Keratinocyte (primary cell): ENCODE measurements around the gene PLCL2. TPM values are rescaled to one million over a fixed set of nuclear protein-coding genes. Genes with fewer than 3 reads are reported as not detected.

Experiments
- DNase-seq: peaks from one replicate; pipeline ENCODE4 v3.0.0-alpha.2; 2011; ENCODE audit warnings: low read depth, missing footprints, low spot score
- FAIRE-seq: peaks from 2 replicates; lab custom pipeline; 2011; peaks lifted over from hg19 to GRCh38; lab: Jason Lieb, UNC
- H2AFZ ChIP-seq: 2 replicates; pipeline ENCODE4 v1.6.0; 2012; ENCODE audit warnings: low read length, control low read depth, inconsistent platforms; ENCODE audit not compliant: control insufficient read depth
- H3K27ac ChIP-seq: 2 replicates; pipeline ENCODE4 v1.5.1; 2011; ENCODE audit warnings: low read length; ENCODE audit not compliant: control insufficient read depth, insufficient read depth
- H3K27me3 ChIP-seq: 3 replicates; pipeline ENCODE4 v1.6.0; 2011; ENCODE audit warnings: low read length; ENCODE audit not compliant: control insufficient read depth, insufficient read depth; ENCODE audit errors: extremely low read depth
- H3K36me3 ChIP-seq, 2 experiments: 2 replicates in 1 of 2; 3 replicates in 1 of 2; pipeline ENCODE4 v1.5.1; 2011; ENCODE audit warnings: low read length in 2 of 2, mild to moderate bottlenecking in 1 of 2; ENCODE audit not compliant: control insufficient read depth in 2 of 2, insufficient read depth in 2 of 2; ENCODE audit errors: extremely low read depth in 1 of 2
- H3K4me1 ChIP-seq: 3 replicates; pipeline ENCODE4 v1.5.1; 2011; ENCODE audit warnings: low read length; ENCODE audit not compliant: control insufficient read depth, insufficient read depth; ENCODE audit errors: extremely low read depth
- H3K4me2 ChIP-seq: 3 replicates; pipeline ENCODE4 v1.6.0; 2011; ENCODE audit warnings: low read depth, low read length; ENCODE audit not compliant: control insufficient read depth, insufficient read depth; ENCODE audit errors: extremely low read depth
- H3K4me3 ChIP-seq, 3 experiments: fragments of 200-600 bp in 1 of 3; sonication (generic) in 1 of 3; 2 replicates in 2 of 3; 3 replicates in 1 of 3; pipeline ENCODE4 v1.5.1; 2011 to 2016; ENCODE audit warnings: low read length in 3 of 3, mild to moderate bottlenecking in 3 of 3, control low read depth in 2 of 3, inconsistent platforms in 1 of 3, low read depth in 1 of 3, mixed read lengths in 1 of 3, mixed run types in 1 of 3, moderate library complexity in 1 of 3; ENCODE audit not compliant: control insufficient read depth in 2 of 3, insufficient read depth in 2 of 3; ENCODE audit errors: extremely low read depth in 1 of 3
- H3K79me2 ChIP-seq: 2 replicates; pipeline ENCODE4 v1.6.0; 2012; ENCODE audit warnings: low read length; ENCODE audit not compliant: control insufficient read depth, insufficient read depth
- H3K9ac ChIP-seq: 3 replicates; pipeline ENCODE4 v1.6.0; 2011; ENCODE audit warnings: low read length; ENCODE audit not compliant: control insufficient read depth, insufficient read depth; ENCODE audit errors: extremely low read depth
- H3K9me1 ChIP-seq: 3 replicates; pipeline ENCODE4 v1.6.0; 2011; ENCODE audit warnings: low read length; ENCODE audit not compliant: control insufficient read depth, insufficient read depth; ENCODE audit errors: extremely low read depth
- H3K9me3 ChIP-seq: 2 replicates; pipeline ENCODE4 v1.5.1; 2012; ENCODE audit warnings: low read depth, low read length; ENCODE audit not compliant: control insufficient read depth
- H4K20me1 ChIP-seq: 3 replicates; pipeline ENCODE4 v1.6.0; 2011; ENCODE audit warnings: low read length; ENCODE audit not compliant: control insufficient read depth, insufficient read depth; ENCODE audit errors: extremely low read depth
- CTCF ChIP-seq, 3 experiments: IDR thresholded peaks in 1 of 3; conservative IDR thresholded peaks in 1 of 3; optimal IDR thresholded peaks in 1 of 3; 2 replicates in 2 of 3; 3 replicates in 1 of 3; pipeline versions ENCODE3 to v1.5.1; 2011; ENCODE audit warnings: low read length in 3 of 3, mild to moderate bottlenecking in 3 of 3, moderate library complexity in 2 of 3, control low read depth in 1 of 3, inconsistent platforms in 1 of 3; ENCODE audit not compliant: insufficient read depth in 2 of 3; ENCODE audit errors: extremely low read depth in 1 of 3
- EZH2 ChIP-seq: IDR thresholded peaks from one replicate; pipeline ENCODE4 v1.6.1; 2012; ENCODE audit warnings: inconsistent platforms, mild to moderate bottlenecking, low read length, moderate library complexity
- dilution Hi-C: fragments of 300-500 bp; cut with MboI; formaldehyde crosslinking; loops from one replicate; pipeline ENCODE4 v1.7.0; 2020; ENCODE audit warnings: low sequenced_read_pairs; ENCODE audit not compliant: extremely low pct_ligation_motif_present
- polyA plus RNA-seq, 5 experiments: library from polyadenylated mRNA; depleted of rRNA in 3 of 5; stranded (reverse) in 3 of 5; stranded (forward) in 1 of 5; unstranded in 1 of 5; fragments of >200 nt; gene quantifications; 1 replicate in 1 of 5; 2 replicates in 3 of 5; 3 replicates in 1 of 5; pipeline versions ENCODE4 v1.2.1 to v1.2.3, GENCODE V29; 2011 to 2012; ENCODE audit warnings: missing spikeins in 2 of 5, low read depth in 1 of 5, low replicate concordance in 1 of 5

Gene PLCL2
- polyA plus RNA-seq, 1 donor (not counting 4 experiments of a cell fraction or from before 2014, with no cell fraction given), result 0.20 TPM

GRCh38 chr3:17021614-17022013 lies 136.9 kb downstream of the PLCL2 start:
- no peaks in the 10 kb centered on the region for H3K9me3 ChIP-seq
- no peak overlapping the region for H3K9ac ChIP-seq
- H3K4me1 ChIP-seq, result no peaks in the 10 kb centered on the region
- dilution Hi-C loops, result no loop called here
- no peak for FAIRE-seq
- no peak for DNase-seq
- H3K9me1 ChIP-seq, result no peaks in the 10 kb centered on the region
- H2AFZ ChIP-seq, result no peak overlapping the region
- H3K27me3 ChIP-seq, result no peaks in the 10 kb centered on the region
- no peak for TF ChIP-seq EZH2
- TF ChIP-seq CTCF (optimal IDR thresholded peaks at IDR 0.05 in 1 of 3, IDR thresholded peaks at IDR 0.05 in 1 of 3, conservative IDR thresholded peaks at IDR 0.05 in 1 of 3; ENCODE audit: extremely low read depth in 1 of 3, insufficient read depth in 2 of 3, low read length in 3 of 3), result no peak
- no peak overlapping the region for H3K27ac ChIP-seq
- H4K20me1 ChIP-seq, result no peaks in the 10 kb centered on the region
- H3K79me2 ChIP-seq, result no peaks in the 10 kb centered on the region
- H3K36me3 ChIP-seq, result no peaks in the 10 kb centered on the region
- H3K4me2 ChIP-seq, result no peak overlapping the region
- H3K4me3 ChIP-seq, result no peak overlapping the region

- Histone ChIP-seq H3K9me1 (no peaks in the 10 kb centered on the region), H3K9ac (no peak overlapping the region), H3K27ac (no peak overlapping the region), H3K4me3 (no peak overlapping the region), H4K20me1 (no peaks in the 10 kb centered on the region), H3K9me3 (no peaks in the 10 kb centered on the region), H3K4me1 (peaks cover 2% of the 10 kb centered on the region), H3K27me3 (no peaks in the 10 kb centered on the region), H3K4me2 (no peak overlapping the region), H2AFZ (no peak overlapping the region), H3K79me2 (no peaks in the 10 kb centered on the region), H3K36me3 (no peaks in the 10 kb centered on the region)
- DNase-seq, result no peak
- dilution Hi-C loops, result no loop called here
- TF ChIP-seq EZH2 (no peak), CTCF (optimal IDR thresholded peaks at IDR 0.05 in 1 of 3, IDR thresholded peaks at IDR 0.05 in 1 of 3, conservative IDR thresholded peaks at IDR 0.05 in 1 of 3; ENCODE audit: extremely low read depth in 1 of 3, insufficient read depth in 2 of 3, low read length in 3 of 3) (no peak)
- FAIRE-seq, result no peak
Observed at GRCh38 chr3:17023006-17023664, 138.4 kb downstream of the PLCL2 start.
